ENCODE data around the gene BANP.

DNA sequence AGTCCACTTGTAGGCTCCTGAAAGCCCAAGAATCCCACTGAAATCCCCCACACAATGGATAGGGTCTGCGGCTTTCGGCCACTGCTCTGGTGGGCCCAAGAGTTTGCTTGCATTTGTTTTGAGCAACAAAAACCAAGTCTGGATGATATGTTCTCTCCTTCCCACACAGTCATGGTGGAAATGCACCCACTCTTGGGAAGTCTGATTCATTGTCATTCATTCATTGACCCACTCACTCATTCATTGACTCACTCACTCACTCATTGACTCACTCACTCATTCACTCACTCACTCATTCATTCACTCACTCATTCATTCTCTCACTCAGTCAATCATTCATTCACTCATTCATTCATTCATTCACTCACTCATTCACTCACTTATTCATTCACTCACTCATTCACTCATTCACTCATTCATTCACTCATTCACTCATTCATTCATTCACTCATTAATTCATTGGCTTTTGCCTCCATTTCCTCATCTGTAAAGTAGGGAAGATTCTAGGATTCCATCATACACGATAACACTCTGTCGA, 12.8 kb upstream of the BANP start:
- TF ChIP-seq, protein P1, sequence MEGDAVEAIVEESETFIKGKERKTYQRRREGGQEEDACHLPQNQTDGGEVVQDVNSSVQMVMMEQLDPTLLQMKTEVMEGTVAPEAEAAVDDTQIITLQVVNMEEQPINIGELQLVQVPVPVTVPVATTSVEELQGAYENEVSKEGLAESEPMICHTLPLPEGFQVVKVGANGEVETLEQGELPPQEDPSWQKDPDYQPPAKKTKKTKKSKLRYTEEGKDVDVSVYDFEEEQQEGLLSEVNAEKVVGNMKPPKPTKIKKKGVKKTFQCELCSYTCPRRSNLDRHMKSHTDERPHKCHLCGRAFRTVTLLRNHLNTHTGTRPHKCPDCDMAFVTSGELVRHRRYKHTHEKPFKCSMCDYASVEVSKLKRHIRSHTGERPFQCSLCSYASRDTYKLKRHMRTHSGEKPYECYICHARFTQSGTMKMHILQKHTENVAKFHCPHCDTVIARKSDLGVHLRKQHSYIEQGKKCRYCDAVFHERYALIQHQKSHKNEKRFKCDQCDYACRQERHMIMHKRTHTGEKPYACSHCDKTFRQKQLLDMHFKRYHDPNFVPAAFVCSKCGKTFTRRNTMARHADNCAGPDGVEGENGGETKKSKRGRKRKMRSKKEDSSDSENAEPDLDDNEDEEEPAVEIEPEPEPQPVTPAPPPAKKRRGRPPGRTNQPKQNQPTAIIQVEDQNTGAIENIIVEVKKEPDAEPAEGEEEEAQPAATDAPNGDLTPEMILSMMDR (IDR thresholded peaks at IDR 0.05), result no peak
- TF ChIP-seq POLR2A (IDR thresholded peaks at IDR 0.05), result no peak
- no peak for TF ChIP-seq POLR2AphosphoS5 (IDR thresholded peaks at IDR 0.05; ENCODE audit: insufficient read depth in 1 of 2, low read depth in 1 of 2)
